HEK293T (cell line): ENCODE measurements around the gene AEBP2.

ENCODE experiments used
- ARNT ChIP-seq: fragments of 450-650 bp; IDR thresholded peaks from 2 replicates; pipeline ENCODE4 v1.6.1; 2017; ENCODE audit warnings: mild to moderate bottlenecking
- BHLHE40 ChIP-seq: fragments of 450-650 bp; IDR thresholded peaks from 2 replicates; pipeline ENCODE4 v1.6.1; 2016; ENCODE audit warnings: mild to moderate bottlenecking, moderate library complexity, borderline replicate concordance
- CTBP1 ChIP-seq: fragments of 450-650 bp; IDR thresholded peaks from 2 replicates; pipeline ENCODE4 v1.6.1; 2016; ENCODE audit warnings: borderline replicate concordance
- ELF4 ChIP-seq: fragments of 450-650 bp; IDR thresholded peaks from 2 replicates; pipeline ENCODE4 v1.6.1; 2017; ENCODE audit warnings: antibody characterized with exemption
- FOXA1 ChIP-seq: fragments of 450-650 bp; IDR thresholded peaks from 2 replicates; pipeline ENCODE4 v1.6.1; 2016; ENCODE audit warnings: mild to moderate bottlenecking
- FOXK2 ChIP-seq: fragments of 450-650 bp; IDR thresholded peaks from 2 replicates; pipeline ENCODE4 v1.6.1; 2016; ENCODE audit warnings: mild to moderate bottlenecking
- FOXM1 ChIP-seq: fragments of 450-650 bp; IDR thresholded peaks from 2 replicates; pipeline ENCODE4 v1.6.1; 2017; ENCODE audit warnings: mild to moderate bottlenecking, borderline replicate concordance
- HDGF ChIP-seq: fragments of 450-650 bp; IDR thresholded peaks from 2 replicates; pipeline ENCODE4 v1.6.1; 2017; ENCODE audit warnings: antibody characterized with exemption, borderline replicate concordance
- SP1 ChIP-seq: fragments of 450-650 bp; IDR thresholded peaks from 2 replicates; pipeline ENCODE4 v1.6.1; 2017
- SUZ12 ChIP-seq: fragments of 450-650 bp; IDR thresholded peaks from 2 replicates; pipeline ENCODE4 v1.6.1; 2016; ENCODE audit warnings: mild to moderate bottlenecking
- TARDBP ChIP-seq: fragments of 450-650 bp; IDR thresholded peaks from 2 replicates; pipeline ENCODE4 v1.6.1; 2016
- ZNF384 ChIP-seq: fragments of 450-650 bp; IDR thresholded peaks from 2 replicates; pipeline ENCODE4 v1.6.1; 2016
- TF ChIP-seq, protein P1 (sequence below): fragments of 450-650 bp; IDR thresholded peaks from 2 replicates; pipeline ENCODE4 v1.6.1; 2016

GRCh38 chr12:19411234-19412204 is 27.8 kb upstream of the AEBP2 start:
- no peak for TF ChIP-seq TARDBP
- no peak for TF ChIP-seq ARNT
- TF ChIP-seq FOXA1: no peak
- TF ChIP-seq FOXK2: no peak
- TF ChIP-seq SP1: no peak
- TF ChIP-seq BHLHE40: no peak
- TF ChIP-seq ZNF384: no peak
- TF ChIP-seq FOXM1: no peak
- TF ChIP-seq ELF4: no peak
- TF ChIP-seq HDGF: no peak
- TF ChIP-seq SUZ12: no peak
- TF ChIP-seq, protein P1, sequence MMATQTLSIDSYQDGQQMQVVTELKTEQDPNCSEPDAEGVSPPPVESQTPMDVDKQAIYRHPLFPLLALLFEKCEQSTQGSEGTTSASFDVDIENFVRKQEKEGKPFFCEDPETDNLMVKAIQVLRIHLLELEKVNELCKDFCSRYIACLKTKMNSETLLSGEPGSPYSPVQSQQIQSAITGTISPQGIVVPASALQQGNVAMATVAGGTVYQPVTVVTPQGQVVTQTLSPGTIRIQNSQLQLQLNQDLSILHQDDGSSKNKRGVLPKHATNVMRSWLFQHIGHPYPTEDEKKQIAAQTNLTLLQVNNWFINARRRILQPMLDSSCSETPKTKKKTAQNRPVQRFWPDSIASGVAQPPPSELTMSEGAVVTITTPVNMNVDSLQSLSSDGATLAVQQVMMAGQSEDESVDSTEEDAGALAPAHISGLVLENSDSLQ: no peak
- no peak for TF ChIP-seq CTBP1
